IPS DF 6.9 (cell line): ENCODE results near the gene PID1.

Experiments used
- DNase-seq: peaks from one replicate; pipeline ENCODE4 v3.0.0-alpha.2; 2013; ENCODE audit warnings: low read depth, low spot score
- H3K27ac ChIP-seq: one replicate; pipeline ENCODE4 v1.5.1; 2013; ENCODE audit warnings: low read length, control low read depth
- H3K27me3 ChIP-seq: 2 replicates; pipeline ENCODE4 v1.6.1; 2013; ENCODE audit warnings: mild to moderate bottlenecking, low read length; ENCODE audit not compliant: control insufficient read depth, insufficient read depth
- H3K36me3 ChIP-seq: 2 replicates; pipeline ENCODE4 v1.6.1; 2013; ENCODE audit warnings: low read length; ENCODE audit not compliant: control insufficient read depth, insufficient read depth
- H3K4me1 ChIP-seq: 2 replicates; pipeline ENCODE4 v1.6.1; 2013; ENCODE audit warnings: low read length; ENCODE audit not compliant: control insufficient read depth, insufficient read depth
- H3K4me3 ChIP-seq: 2 replicates; pipeline ENCODE4 v1.5.1; 2013; ENCODE audit warnings: mild to moderate bottlenecking, low read length
- H3K9me3 ChIP-seq: 2 replicates; pipeline ENCODE4 v1.6.1; 2013; ENCODE audit warnings: low read length, inconsistent platforms; ENCODE audit not compliant: control insufficient read depth, insufficient read depth
- WGBS: extraction: QIAGEN DNeasy Blood & Tissue Kit; methylation state at CpG from one replicate; pipeline ENCODE4 v1.1.7; 2013; ENCODE audit warnings: mixed read lengths, missing lambda C conversion rate; ENCODE audit not compliant: insufficient read length, insufficient coverage; 5-methylcytosine and 5-hydroxymethylcytosine counted together

The PID1 gene

DNA sequence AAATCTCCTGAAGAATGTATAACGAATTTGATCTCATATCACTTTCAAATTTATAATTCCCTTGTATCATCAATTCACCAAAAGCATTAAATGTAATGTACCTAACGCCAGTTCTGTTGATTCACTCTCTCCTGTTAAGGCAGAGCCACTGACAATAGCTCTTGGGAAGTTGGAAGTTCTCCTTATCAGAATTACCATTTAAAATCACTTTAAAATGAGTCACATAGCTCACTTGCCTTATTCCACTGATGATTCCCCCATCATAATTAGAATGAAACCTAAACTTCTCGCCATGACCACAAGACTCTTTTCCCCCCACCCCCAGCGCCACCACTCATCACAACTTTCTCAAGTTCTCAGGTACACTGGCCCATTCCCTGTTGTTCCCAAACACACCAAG lies 117.1 kb downstream of the PID1 start:
- WGBS, result 100% methylated on average over 1 of the region's 4 CpGs
- H3K36me3 ChIP-seq, result no peaks in the 10 kb centered on the region
- no peaks in the 10 kb centered on the region for H3K27me3 ChIP-seq
- H3K27ac ChIP-seq, result no peak overlapping the region
- H3K4me1 ChIP-seq, result no peaks in the 10 kb centered on the region
- DNase-seq, result no peak
- no peaks in the 10 kb centered on the region for H3K9me3 ChIP-seq
- no peak overlapping the region for H3K4me3 ChIP-seq

DNA sequence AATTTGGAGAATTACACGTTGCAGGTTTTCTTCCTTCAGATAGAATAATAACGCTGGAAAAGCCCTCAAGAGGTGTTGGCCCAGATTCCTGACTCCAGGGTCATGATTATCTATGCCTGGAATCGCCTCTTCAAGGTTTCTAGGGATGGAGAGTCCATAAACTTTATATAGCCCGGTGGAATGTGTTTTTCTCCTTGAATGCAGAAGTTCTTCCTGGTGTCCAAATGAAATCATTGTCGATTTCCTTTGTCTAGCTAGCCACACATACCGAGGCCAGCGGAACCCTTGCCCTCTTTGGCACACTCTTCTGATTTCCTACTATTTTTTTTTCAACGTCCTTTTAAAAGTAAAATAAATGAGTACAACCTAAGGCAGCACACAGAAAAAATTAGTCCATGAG lies 117.8 kb downstream of the PID1 start:
- H3K4me1 ChIP-seq, result no peaks in the 10 kb centered on the region
- H3K9me3 ChIP-seq, result no peaks in the 10 kb centered on the region
- DNase-seq, result no peak
- no CpG with 5 or more reads among the region's 8 CpGs for WGBS
- H3K27ac ChIP-seq, result no peak overlapping the region
- no peaks in the 10 kb centered on the region for H3K36me3 ChIP-seq
- H3K4me3 ChIP-seq, result no peak overlapping the region
- no peaks in the 10 kb centered on the region for H3K27me3 ChIP-seq

GRCh38 chr2:229152674-229153073 lies 118.4 kb downstream of the PID1 start:
- H3K4me1 ChIP-seq, result no peaks in the 10 kb centered on the region
- H3K4me3 ChIP-seq, result no peak overlapping the region
- no peaks in the 10 kb centered on the region for H3K36me3 ChIP-seq
- no CpG with 5 or more reads among the region's 10 CpGs for WGBS
- DNase-seq, result no peak
- no peaks in the 10 kb centered on the region for H3K27me3 ChIP-seq
- H3K27ac ChIP-seq, result no peak overlapping the region
- H3K9me3 ChIP-seq, result no peaks in the 10 kb centered on the region

DNA sequence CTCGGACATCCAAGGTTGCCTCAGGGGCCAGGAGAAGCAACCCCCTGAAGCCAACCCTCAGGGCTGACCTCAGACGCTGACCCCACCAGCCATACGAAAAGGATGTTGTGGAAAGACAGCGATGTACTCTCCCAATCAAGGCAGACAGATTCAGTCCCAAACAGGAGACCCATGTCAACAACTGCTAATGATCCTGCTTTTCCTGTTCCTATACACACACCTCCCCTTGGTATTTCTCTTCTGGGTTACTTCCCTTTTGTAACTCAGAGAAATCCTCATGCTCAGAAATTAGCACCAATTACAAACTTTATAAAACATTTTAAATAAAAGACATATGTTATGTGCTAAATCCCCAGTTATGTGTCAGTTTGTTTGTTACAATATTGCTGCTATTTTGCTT lies 120.8 kb downstream of the PID1 start:
- Histone ChIP-seq H3K9me3 (no peaks in the 10 kb centered on the region), H3K36me3 (no peaks in the 10 kb centered on the region), H3K27ac (no peak overlapping the region), H3K4me3 (no peak overlapping the region), H3K4me1 (no peaks in the 10 kb centered on the region), H3K27me3 (no peaks in the 10 kb centered on the region)
- no peak for DNase-seq
- WGBS, result no CpG with 5 or more reads among the region's 4 CpGs

DNA sequence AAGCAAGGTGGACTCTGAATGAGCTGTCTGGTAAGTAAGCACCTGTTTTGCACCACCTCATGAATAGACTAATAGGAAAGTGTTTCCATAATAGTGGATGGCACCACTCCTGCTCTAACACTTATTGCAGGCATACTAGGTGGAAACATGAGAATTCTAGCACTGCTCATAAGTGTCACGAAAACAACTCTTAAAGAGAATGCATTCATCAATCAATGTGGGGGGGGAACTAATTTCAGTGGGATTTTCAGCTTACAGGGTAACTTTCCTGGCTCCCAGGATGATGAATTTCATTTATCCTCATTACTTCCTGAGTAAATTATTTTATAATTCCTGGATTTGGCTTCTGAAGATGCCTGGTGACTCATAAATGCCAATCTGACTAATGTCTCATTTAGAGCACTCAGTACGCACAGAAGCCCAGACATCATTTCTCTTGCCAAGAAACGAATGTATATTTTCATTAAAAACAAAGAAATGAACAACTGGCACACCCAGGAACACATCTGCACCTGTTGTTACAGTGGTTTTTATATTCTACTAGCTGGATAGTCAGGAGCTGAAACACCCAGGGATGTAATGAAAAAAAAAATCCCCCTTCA lies 129.6 kb downstream of the PID1 start:
- WGBS, result no CpG with 5 or more reads among the region's 3 CpGs
- DNase-seq, result no peak
- no peak overlapping the region for H3K4me3 ChIP-seq
- no peaks in the 10 kb centered on the region for H3K36me3 ChIP-seq
- no peak overlapping the region for H3K27ac ChIP-seq
- no peaks in the 10 kb centered on the region for H3K4me1 ChIP-seq
- H3K9me3 ChIP-seq, result no peaks in the 10 kb centered on the region
- no peaks in the 10 kb centered on the region for H3K27me3 ChIP-seq

GRCh38 chr2:229137639-229138038 lies 133.4 kb downstream of the PID1 start:
- no peaks in the 10 kb centered on the region for H3K36me3 ChIP-seq
- H3K4me3 ChIP-seq, result no peak overlapping the region
- H3K9me3 ChIP-seq, result no peaks in the 10 kb centered on the region
- H3K27ac ChIP-seq, result no peak overlapping the region
- WGBS, result no CpG with 5 or more reads among the region's 3 CpGs
- DNase-seq, result no peak
- no peaks in the 10 kb centered on the region; the same call in 1 of the 2 replicates for H3K27me3 ChIP-seq
- H3K4me1 ChIP-seq, result no peaks in the 10 kb centered on the region

- no peak for DNase-seq
- H3K4me3 ChIP-seq, result no peak overlapping the region
- H3K9me3 ChIP-seq, result no peaks in the 10 kb centered on the region
- no CpG with 5 or more reads among the region's 2 CpGs for WGBS
- H3K4me1 ChIP-seq, result no peaks in the 10 kb centered on the region
- H3K36me3 ChIP-seq, result no peaks in the 10 kb centered on the region
- H3K27me3 ChIP-seq, result no peaks in the 10 kb centered on the region; the same call in 1 of the 2 replicates
- H3K27ac ChIP-seq, result no peak overlapping the region
Measured at GRCh38 chr2:229137066-229137465, 134.0 kb downstream of the PID1 start.

DNA sequence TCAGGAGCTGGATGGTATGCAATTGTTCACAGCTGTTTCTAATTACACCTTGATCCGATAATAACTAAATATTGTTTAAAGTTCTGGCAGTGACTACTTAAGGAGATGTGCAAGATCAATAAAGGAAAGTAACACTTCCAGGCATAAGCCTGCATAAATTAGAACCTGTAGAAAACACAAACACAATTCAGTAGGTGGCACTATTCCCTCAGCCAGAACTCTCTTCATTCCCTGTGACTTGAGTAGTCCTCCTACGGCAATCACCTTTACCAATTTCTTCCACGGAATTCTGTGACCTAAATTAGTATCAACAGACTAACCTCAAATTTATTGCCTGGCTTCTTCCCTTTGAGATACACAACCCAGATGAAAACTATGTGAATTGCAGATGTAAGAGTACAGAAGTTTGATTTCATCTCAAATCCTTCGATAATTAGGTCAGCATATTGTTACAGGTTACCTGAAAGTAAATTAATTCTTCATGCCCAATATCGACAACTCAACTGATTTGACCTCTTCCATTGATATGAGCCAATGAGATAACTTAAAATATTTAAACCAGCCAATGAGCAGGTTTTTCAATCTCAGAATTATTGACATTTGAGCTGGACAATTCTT lies 137.8 kb downstream of the PID1 start:
- Histone ChIP-seq H3K27ac (no peak overlapping the region), H3K27me3 (no peaks in the 10 kb centered on the region; the same call in 1 of the 2 replicates), H3K36me3 (no peaks in the 10 kb centered on the region), H3K4me1 (no peaks in the 10 kb centered on the region), H3K9me3 (no peaks in the 10 kb centered on the region), H3K4me3 (no peak overlapping the region)
- no CpG with 5 or more reads among the region's 5 CpGs for WGBS
- peak; percentile 29 for DNase-seq

DNA sequence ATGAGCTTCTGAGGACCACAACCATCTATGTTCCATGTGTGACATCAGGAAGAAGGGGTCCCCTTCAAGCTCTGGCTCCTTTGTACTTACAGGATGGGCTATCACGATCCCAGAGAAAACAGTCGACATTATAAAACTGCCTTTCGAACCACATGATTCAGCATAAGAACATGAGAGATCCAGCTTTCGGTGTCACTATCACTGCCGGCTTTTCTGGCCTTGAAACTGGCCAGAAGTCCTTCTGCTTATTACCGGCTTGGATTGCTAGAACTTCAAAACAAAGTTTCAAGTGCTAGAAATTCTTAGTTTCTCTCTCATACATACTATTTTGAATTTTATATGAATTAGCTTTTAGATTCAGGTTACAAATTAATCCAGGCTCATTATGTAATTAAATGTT lies 138.9 kb downstream of the PID1 start:
- Histone ChIP-seq H3K36me3 (no peaks in the 10 kb centered on the region), H3K4me3 (no peak overlapping the region), H3K27ac (no peak overlapping the region), H3K27me3 (no peaks in the 10 kb centered on the region; the same call in 1 of the 2 replicates), H3K9me3 (no peaks in the 10 kb centered on the region), H3K4me1 (no peaks in the 10 kb centered on the region)
- DNase-seq, result no peak
- WGBS, result no CpG with 5 or more reads among the region's 6 CpGs

- Histone ChIP-seq H3K36me3 (no peaks in the 10 kb centered on the region), H3K27ac (no peak overlapping the region), H3K4me1 (no peaks in the 10 kb centered on the region), H3K9me3 (no peaks in the 10 kb centered on the region), H3K27me3 (no peaks in the 10 kb centered on the region), H3K4me3 (no peak overlapping the region)
- no peak for DNase-seq
- no CpG with 5 or more reads among the region's 6 CpGs for WGBS
Measured at GRCh38 chr2:229130522-229130921, 140.6 kb downstream of the PID1 start.
